Measurements from ENCODE around the gene EGFL8. TPM values are rescaled to one million over a fixed set of nuclear protein-coding genes. Genes with fewer than 3 reads are reported as not detected.

EGFL8 gene
- total and polyA plus RNA-seq, 4 donors = 1.8 to 8.2 (median 1.9) TPM

- WGBS = 41% methylated on average over 47 of the region's 47 CpGs
Observed at GRCh38 chr6:32149092-32149755, 15.2 kb upstream of the EGFL8 start.

DNA sequence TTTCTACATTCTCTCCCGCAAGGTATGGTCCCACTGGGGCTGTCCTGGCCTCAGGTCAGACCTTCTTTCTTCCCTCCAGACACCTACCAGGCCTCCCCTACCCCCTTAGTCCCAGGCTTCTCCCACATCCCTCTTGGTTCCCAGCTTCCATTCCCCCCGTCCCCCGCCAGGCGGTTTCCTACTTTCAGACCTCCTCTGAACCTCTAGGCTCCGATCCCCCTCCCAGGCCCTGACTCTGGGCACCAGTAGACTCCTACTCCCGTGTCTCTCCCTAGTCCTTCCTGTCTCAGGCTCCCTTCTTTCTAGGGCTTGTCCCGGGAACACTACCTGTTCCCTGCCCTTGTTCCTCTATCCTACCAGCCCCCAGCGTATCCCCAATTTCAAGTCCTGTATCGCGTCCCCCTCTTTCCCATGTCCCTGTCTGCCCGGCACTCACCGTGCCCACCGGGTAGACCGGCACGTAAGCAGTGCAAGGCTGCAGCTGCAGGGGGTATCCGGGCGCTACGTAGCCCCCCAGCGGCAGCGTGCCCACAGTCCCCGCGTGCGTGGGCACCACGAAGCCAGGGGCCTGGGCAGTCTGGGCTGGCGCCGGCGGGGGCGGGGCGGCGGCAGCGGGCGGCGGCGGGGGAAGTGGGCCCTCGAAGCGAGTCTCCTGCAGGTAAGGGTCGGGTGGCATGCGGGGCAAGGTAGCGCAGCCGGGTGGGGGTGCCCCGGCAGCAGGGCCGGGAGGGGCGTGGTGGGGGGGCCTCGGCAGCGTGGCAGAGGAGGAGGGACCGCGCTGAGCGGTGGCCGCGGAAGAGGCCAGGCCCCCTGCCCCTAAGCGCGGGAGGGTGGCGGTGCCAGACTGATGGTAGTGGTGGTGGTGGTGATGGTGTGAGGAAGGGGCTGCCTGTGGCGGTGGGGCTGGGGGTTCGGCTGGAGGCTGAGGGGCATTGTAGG, 14.2 kb upstream of the EGFL8 start:
- DNase-seq (ENCODE audit: low spot score) = no peak
- TF ChIP-seq JUND (IDR thresholded peaks at IDR 0.05) = no peak
- no peak for TF ChIP-seq HNF4A (conservative IDR thresholded peaks at IDR 0.05)

More at GRCh38 chr6:32149092-32149755, 15.2 kb upstream of the EGFL8 start:
- Histone ChIP-seq H3K9me3 (ENCODE audit: control insufficient read depth in 4 of 4, low read length in 3 of 4) (peaks cover 0 to 2% (median 0%) of the 10 kb centered on the region in 4 donors), H3K4me3 (ENCODE audit: low read depth in 1 of 3, low read length in 3 of 3) (peak overlapping the region in 1 of 3 donors; percentile 1), H3K9ac (ENCODE audit: low read depth in 1 of 2, low read length in 2 of 2) (no peak overlapping the region), H3K27ac (ENCODE audit: low read depth in 1 of 2, low read length in 2 of 2) (no peak overlapping the region), H3K27me3 (ENCODE audit: control insufficient read depth in 4 of 4, insufficient read depth in 4 of 4, low read length in 3 of 4) (peaks cover 0 to 5% (median 0%) of the 10 kb centered on the region in 4 donors), H3K4me1 (ENCODE audit: control insufficient read depth in 4 of 4, insufficient read depth in 4 of 4, low read length in 3 of 4) (peaks cover 0 to 12% (median 5%) of the 10 kb centered on the region in 4 donors), H3K36me3 (ENCODE audit: control insufficient read depth in 4 of 4, insufficient read depth in 3 of 4, low read depth in 1 of 4, low read length in 3 of 4) (no peaks in the 10 kb centered on the region)
- DNase-seq (ENCODE audit: low spot score) = no peak
- no peak for TF ChIP-seq REST (IDR thresholded peaks at IDR 0.05)
- no peak for TF ChIP-seq RXRA (IDR thresholded peaks at IDR 0.05)
- TF ChIP-seq SP1 (IDR thresholded peaks at IDR 0.05) = no peak
- no peak for TF ChIP-seq JUND (IDR thresholded peaks at IDR 0.05)
- no peak for TF ChIP-seq HNF4A (conservative IDR thresholded peaks at IDR 0.05)
- no peak for TF ChIP-seq FOXA1 (IDR thresholded peaks at IDR 0.05)
- TF ChIP-seq, protein P1, sequence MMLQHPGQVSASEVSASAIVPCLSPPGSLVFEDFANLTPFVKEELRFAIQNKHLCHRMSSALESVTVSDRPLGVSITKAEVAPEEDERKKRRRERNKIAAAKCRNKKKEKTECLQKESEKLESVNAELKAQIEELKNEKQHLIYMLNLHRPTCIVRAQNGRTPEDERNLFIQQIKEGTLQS (IDR thresholded peaks at IDR 0.05) = no peak
- no peak for TF ChIP-seq FOXA2 (IDR thresholded peaks at IDR 0.05)
- TF ChIP-seq HNF4G (IDR thresholded peaks at IDR 0.05) = no peak
- TF ChIP-seq, protein P2, sequence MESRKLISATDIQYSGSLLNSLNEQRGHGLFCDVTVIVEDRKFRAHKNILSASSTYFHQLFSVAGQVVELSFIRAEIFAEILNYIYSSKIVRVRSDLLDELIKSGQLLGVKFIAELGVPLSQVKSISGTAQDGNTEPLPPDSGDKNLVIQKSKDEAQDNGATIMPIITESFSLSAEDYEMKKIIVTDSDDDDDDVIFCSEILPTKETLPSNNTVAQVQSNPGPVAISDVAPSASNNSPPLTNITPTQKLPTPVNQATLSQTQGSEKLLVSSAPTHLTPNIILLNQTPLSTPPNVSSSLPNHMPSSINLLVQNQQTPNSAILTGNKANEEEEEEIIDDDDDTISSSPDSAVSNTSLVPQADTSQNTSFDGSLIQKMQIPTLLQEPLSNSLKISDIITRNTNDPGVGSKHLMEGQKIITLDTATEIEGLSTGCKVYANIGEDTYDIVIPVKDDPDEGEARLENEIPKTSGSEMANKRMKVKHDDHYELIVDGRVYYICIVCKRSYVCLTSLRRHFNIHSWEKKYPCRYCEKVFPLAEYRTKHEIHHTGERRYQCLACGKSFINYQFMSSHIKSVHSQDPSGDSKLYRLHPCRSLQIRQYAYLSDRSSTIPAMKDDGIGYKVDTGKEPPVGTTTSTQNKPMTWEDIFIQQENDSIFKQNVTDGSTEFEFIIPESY (IDR thresholded peaks at IDR 0.05) = no peak

More for the DNA sequence above, 14.2 kb upstream of the EGFL8 start:
- Histone ChIP-seq H3K27ac (ENCODE audit: low read depth in 1 of 2, low read length in 2 of 2) (no peak overlapping the region), H3K4me3 (ENCODE audit: low read depth in 1 of 3, low read length in 3 of 3) (no peak overlapping the region), H3K36me3 (ENCODE audit: control insufficient read depth in 4 of 4, insufficient read depth in 3 of 4, low read depth in 1 of 4, low read length in 3 of 4) (no peaks in the 10 kb centered on the region), H3K9me3 (ENCODE audit: control insufficient read depth in 4 of 4, low read length in 3 of 4) (peaks cover 0 to 2% (median 0%) of the 10 kb centered on the region in 4 donors), H3K9ac (ENCODE audit: low read depth in 1 of 2, low read length in 2 of 2) (no peak overlapping the region), H3K4me1 (ENCODE audit: control insufficient read depth in 4 of 4, insufficient read depth in 4 of 4, low read length in 3 of 4) (peaks cover 6 to 22% (median 10%) of the 10 kb centered on the region in 4 donors), H3K27me3 (ENCODE audit: control insufficient read depth in 4 of 4, insufficient read depth in 4 of 4, low read length in 3 of 4) (peaks cover 0 to 5% (median 0%) of the 10 kb centered on the region in 4 donors)
- 43% methylated on average over 55 of the region's 55 CpGs for WGBS
